Mucosa of descending colon (tissue), 3 donors: Measurements from ENCODE around the gene GATAD2B. TPM values are rescaled to one million over a fixed set of nuclear protein-coding genes. Genes with fewer than 3 reads are reported as not detected.
"Not testable (repeated sequence)": the region's sequence is repeated elsewhere in the genome, so short reads cannot be mapped to it uniquely, and the experiment has no call there.

ENCODE experiments used
- ATAC-seq: fragments of 200-7000 bp; cut with Tn5 transposase; one replicate; pipeline ENCODE4 v1.9.1; 2020; ENCODE audit warnings: mild to moderate bottlenecking, moderate library complexity
- DNase-seq, 3 donors: peaks; one replicate each; pipeline ENCODE4 v3.0.0-alpha.2; 2020
- H3K36me3 ChIP-seq: fragments of 200-600 bp; one replicate; pipeline ENCODE4 v1.8.0; 2021; ENCODE audit warnings: low read depth, mild to moderate bottlenecking
- H3K4me1 ChIP-seq: fragments of 200-600 bp; one replicate; pipeline ENCODE4 v1.8.0; 2021; ENCODE audit warnings: low read depth, mild to moderate bottlenecking
- H3K4me3 ChIP-seq: fragments of 200-600 bp; one replicate; pipeline ENCODE4 v1.8.0; 2021; ENCODE audit warnings: mild to moderate bottlenecking
- H3K9me3 ChIP-seq: fragments of 200-600 bp; one replicate; pipeline ENCODE4 v1.8.0; 2021; ENCODE audit warnings: mild to moderate bottlenecking
- CTCF ChIP-seq: fragments of 200-600 bp; IDR thresholded peaks from one replicate; pipeline ENCODE4 v1.8.0; 2022; ENCODE audit warnings: antibody characterized with exemption, mild to moderate bottlenecking
- intact Hi-C, 2 donors: fragments of 100-400 bp; cut with DNase I in 1 of 2; cut with micrococcal nuclease in 1 of 2; formaldehyde crosslinking; loops; one replicate each; pipeline versions ENCODE4 v1.11.0 to v1.11.1; 2022; cut with DNase I, micrococcal nuclease
- total RNA-seq, 3 donors: library from RNA; stranded (reverse); fragmentation: NEBNext Ultra II Directional in 2 of 3; extraction: Animal tissue kit (Norgen Biotek cat#: 25700) in 2 of 3; gene quantifications; one replicate each; pipeline versions ENCODE4 v1.2.1 to v1.2.4, GENCODE V29; 2021 to 2023
- donor health status: DM: no; HTN: no; CAD: no; lungs with moderate emphysema.
- donor health status: DM: no; HTN: no; CAD: no.
- donor health status: DM: no; HTN: yes; CAD: no.

GATAD2B gene
- total RNA-seq, 3 donors from 2014 or later, result 34.4 to 64.8 (median 36.3) TPM

- no peaks in the 10 kb centered on the region for H3K9me3 ChIP-seq
- H3K36me3 ChIP-seq, result no peaks in the 10 kb centered on the region
- intact Hi-C loops, result no loop called here
- TF ChIP-seq CTCF, result no peak
- no peak overlapping the region for H3K4me3 ChIP-seq
- peaks cover 23% of the 10 kb centered on the region for H3K4me1 ChIP-seq
- ATAC-seq (no peak), DNase-seq (no peak)
Measured at GRCh38 chr1:153919876-153920852, 2.6 kb downstream of the GATAD2B start.

GRCh38 chr1:153916297-153916696 is 6.5 kb downstream of the GATAD2B start:
- no peak for TF ChIP-seq CTCF
- ATAC-seq (no peak), DNase-seq (no peak)
- H3K4me1 ChIP-seq, result peaks cover 15% of the 10 kb centered on the region
- no peaks in the 10 kb centered on the region for H3K9me3 ChIP-seq
- intact Hi-C loops, result no loop called here
- H3K36me3 ChIP-seq, result no peaks in the 10 kb centered on the region
- no peak overlapping the region for H3K4me3 ChIP-seq

- no peak for TF ChIP-seq CTCF
- intact Hi-C loops, result no loop called here
- no peak for DNase-seq
- H3K36me3 ChIP-seq, result no peaks in the 10 kb centered on the region
- H3K9me3 ChIP-seq, result no peaks in the 10 kb centered on the region
- H3K4me1 ChIP-seq, result no peaks in the 10 kb centered on the region
- no peak overlapping the region for H3K4me3 ChIP-seq
- ATAC-seq, result no peak
Measured at GRCh38 chr1:153912349-153912748, 10.4 kb downstream of the GATAD2B start.

GRCh38 chr1:153910560-153910959 is 12.2 kb downstream of the GATAD2B start:
- DNase-seq, ATAC-seq, H3K9me3 ChIP-seq, intact Hi-C loops, H3K4me3 ChIP-seq, H3K4me1 ChIP-seq, H3K36me3 ChIP-seq: not testable (repeated sequence)

GRCh38 chr1:153908071-153908470 is 14.7 kb downstream of the GATAD2B start:
- Histone ChIP-seq H3K9me3 (no peaks in the 10 kb centered on the region), H3K4me3 (no peak overlapping the region), H3K36me3 (no peaks in the 10 kb centered on the region), H3K4me1 (no peaks in the 10 kb centered on the region)
- intact Hi-C loops, result no loop called here
- peak; percentile 21 for ATAC-seq
- DNase-seq, result no peak
- no peak for TF ChIP-seq CTCF

GRCh38 chr1:153907134-153907533 is 15.6 kb downstream of the GATAD2B start:
- TF ChIP-seq CTCF, result no peak
- Histone ChIP-seq H3K9me3 (no peaks in the 10 kb centered on the region), H3K4me1 (no peaks in the 10 kb centered on the region), H3K36me3 (no peaks in the 10 kb centered on the region), H3K4me3 (no peak overlapping the region)
- DNase-seq, result no peak
- intact Hi-C loops, result no loop called here
- ATAC-seq, result no peak
